Fibroblast of upper back skin (primary cell): ENCODE data around the gene DNAJC18.
"Not testable (repeated sequence)": the region's sequence is repeated elsewhere in the genome, so short reads cannot be mapped to it uniquely, and the experiment has no call there.

Experiments used
- DNase-seq: peaks from one replicate; pipeline ENCODE4 v3.0.0-alpha.2; 2013

DNAJC18 gene

GRCh38 chr5:139425497-139425896, 13.8 kb downstream of the DNAJC18 start:
- no peak for DNase-seq

DNA sequence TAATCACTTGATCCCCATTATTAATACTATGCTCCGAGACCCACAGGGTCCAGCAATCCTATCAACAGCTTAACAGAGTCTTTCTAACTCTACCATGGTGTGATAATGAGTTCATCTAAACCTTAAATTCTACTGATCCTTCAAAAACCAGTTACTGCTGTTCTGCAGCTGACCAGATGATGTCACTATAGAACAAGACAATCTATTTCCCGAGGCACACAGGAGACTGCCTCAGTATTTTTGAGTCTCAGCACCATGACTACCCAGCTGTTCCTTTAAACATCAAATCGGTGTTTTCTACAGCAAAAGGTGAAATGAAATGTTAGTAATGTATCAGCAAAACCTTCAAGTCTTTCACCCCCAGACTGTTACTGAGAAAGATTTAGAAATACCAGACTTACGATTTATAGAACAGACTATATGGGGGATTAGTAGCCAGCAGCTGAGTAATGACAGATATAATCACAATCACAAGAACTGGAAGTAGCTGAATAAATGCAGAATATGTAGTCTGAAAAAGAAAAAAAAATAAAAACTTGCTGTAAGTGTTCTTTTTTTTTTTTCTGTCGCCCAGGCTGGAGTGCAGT, 16.9 kb downstream of the DNAJC18 start:
- peak; percentile 72 for DNase-seq

- DNase-seq, result no peak
Observed at GRCh38 chr5:139419226-139420192, 19.8 kb downstream of the DNAJC18 start.

- DNase-seq, result no peak
Observed at GRCh38 chr5:139418793-139419192, 20.5 kb downstream of the DNAJC18 start.

DNA sequence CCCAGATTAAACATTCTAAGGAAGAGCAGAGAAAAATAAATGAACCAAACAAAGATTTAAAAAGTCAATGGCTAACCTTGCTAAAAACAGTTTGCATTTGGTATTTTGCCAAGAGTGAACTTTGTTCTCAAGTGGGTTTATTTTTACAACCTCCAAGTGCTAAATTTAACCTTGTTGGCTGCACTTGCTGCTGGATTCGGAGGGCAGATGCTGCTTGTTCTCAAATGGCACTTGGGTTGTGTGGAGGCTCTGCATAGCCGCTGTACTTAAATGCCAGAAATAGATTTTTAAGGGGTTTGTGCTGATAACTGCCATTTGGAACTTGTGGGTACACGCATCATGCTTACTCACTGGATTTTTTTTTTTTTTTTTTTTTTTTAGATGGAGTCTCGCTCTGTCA, 22.1 kb downstream of the DNAJC18 start:
- no peak for DNase-seq

GRCh38 chr5:139416651-139417050, 22.7 kb downstream of the DNAJC18 start:
- DNase-seq, result no peak

- DNase-seq, result no peak
Observed at GRCh38 chr5:139415869-139416268, 23.5 kb downstream of the DNAJC18 start.

GRCh38 chr5:139415221-139415861, 24.0 kb downstream of the DNAJC18 start:
- DNase-seq, result no peak

DNA sequence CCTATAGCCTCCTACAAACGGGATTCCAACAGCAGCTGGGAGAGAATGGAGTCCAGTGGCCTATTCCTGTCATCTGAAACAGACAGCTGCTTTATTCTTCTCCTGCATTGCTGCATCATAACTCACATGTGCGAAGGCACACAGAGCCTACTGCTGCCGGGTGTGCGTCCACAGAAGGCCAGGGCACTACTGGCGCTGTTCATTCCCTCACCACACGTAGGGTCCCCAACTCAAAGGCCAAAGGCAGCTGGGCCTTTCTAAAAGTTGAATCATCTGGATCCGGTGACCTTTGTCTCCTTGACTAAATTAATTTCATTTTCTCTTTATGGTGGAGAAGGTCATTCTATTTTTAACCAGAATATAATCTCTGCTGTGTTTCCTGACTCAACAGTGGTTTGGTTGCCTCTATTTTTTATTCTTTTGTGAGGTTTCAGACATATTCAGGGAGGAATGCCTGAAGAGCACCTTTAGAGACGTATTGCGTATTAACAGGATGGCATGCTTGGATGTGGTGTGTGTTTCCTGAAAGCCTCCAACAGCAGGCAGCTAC, 24.7 kb downstream of the DNAJC18 start:
- DNase-seq, result no peak

GRCh38 chr5:139413963-139414362, 25.4 kb downstream of the DNAJC18 start:
- no peak for DNase-seq

- no peak for DNase-seq
Observed at GRCh38 chr5:139413153-139413552, 26.2 kb downstream of the DNAJC18 start.

GRCh38 chr5:139410993-139411828, 28.1 kb downstream of the DNAJC18 start:
- DNase-seq, result no peak

DNA sequence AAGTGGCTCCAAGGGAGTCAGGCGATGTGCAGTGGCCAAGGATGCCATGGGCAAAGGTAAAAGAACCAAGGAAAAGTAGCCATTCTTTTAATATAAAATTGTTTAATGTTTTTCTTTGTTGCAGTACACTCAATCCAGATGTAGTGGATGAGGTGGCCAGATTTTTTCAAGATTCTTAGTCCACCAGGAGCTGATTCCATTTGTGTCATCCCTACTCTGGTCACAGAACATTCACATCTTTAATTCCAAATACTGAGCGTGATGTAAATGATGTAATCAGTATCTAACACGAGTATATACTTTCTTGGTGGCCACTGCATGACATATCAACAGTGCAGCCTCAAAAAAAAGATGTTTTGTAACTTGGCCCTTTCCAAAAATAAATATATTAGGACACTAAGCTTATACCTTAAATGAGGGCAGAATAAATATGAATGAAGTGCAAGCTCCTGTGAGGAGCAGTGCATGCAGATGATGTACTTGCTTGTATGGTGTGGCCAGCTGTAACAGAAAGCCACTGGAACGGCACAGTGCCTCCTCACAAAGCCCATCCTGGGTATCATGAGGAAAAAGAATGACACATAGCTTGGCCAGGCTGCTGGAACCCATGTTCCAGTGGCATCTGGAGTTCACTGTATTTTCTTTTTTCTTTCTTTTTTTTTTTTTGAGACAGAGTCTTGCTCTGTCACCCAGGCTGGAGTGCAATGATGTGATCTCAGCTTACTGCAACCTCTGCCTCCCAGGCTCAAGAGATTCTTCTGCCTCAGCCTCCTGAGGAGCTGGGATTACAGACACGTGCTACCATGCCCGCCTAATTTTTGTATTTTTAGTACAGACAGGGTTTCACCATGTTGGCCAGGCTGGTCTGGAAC, 29.0 kb downstream of the DNAJC18 start:
- no peak for DNase-seq

DNA sequence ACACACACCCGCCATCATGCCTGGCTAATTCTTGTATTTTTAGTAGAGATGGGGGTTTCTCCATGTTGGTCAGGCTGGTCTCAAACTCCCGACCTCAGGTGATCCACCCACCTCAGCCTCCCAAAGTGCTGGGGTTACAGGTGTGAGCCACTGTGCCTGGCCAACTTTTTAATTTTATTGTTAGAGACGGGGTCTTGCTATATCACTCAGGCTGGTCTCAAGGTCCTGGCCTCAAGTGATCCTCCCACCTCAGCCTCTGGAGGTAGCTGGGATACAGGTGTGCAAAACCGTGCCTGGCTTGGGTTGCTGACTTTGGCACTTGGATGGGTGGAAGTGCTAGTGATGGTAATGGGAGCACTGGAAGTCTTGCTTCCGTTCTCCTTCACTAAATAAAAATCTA, 30.2 kb downstream of the DNAJC18 start:
- DNase-seq, result not testable (repeated sequence)

- no peak for DNase-seq
Observed at GRCh38 chr5:139408191-139408590, 31.1 kb downstream of the DNAJC18 start.

GRCh38 chr5:139407517-139407916, 31.8 kb downstream of the DNAJC18 start:
- DNase-seq, result no peak

DNA sequence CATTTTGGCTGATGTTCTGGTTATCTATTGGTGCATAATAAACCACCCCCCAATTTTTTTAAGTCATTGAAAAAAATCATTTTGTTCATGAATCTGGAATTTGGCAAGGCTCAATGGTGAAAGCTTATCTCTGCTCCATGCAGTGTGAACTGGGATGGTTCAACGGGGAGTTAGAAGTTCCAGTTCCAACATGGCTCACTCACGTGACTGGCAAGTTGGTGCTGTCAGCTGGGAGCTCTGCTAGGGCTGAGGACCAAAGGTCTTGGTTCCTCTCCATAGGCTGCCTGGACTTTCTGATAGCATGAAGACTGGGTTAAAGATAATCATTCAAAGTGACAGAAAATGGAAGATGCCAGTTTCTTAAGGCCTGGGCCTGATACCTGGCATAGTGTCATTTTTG, 32.4 kb downstream of the DNAJC18 start:
- DNase-seq, result no peak

DNA sequence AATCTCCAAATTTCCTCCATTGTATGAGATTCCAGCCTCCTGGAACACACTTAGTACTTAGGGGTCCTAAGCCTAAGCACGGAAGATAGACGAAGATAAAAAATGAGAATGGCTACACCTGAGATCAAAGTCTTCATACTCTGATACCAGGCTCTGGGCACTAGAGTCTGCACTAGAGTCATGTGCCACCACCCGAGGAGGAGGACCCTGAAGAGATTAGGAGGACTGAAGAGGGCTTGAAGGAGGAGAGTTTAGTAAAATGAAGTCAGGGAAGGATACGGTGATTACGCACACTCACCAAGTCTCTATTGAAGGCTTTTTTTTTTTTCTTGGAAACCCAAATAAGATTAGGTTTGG, 34.9 kb downstream of the DNAJC18 start:
- DNase-seq, result no peak

GRCh38 chr5:139403787-139404483, 35.4 kb downstream of the DNAJC18 start, which contains the start of gene SPATA24:
Gene SPATA24, minus strand, starts transcription at chr5:139404089. Its CDS starts 29 bp downstream, at chr5:139404060.
- DNase-seq, result peak; percentile 98

DNA sequence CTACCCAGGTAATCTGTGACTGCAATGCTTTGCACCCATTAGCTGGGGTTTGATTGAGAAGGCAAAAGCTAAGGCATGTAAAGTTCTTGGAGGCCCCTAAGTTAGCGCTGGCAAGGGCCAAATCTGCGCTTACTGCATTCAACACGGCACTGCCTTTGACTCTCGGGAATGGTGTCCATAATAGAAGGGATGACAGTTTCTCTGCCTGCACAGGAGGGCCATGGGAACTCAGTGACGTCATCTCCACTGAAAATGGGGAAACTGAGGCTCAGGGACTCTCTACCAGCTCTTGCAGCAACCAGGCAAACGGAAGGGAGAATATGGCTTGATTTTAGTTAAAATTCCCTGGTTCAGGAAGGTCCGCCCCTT, 35.9 kb downstream of the DNAJC18 start:
- DNase-seq, result no peak
